Astrocyte of the spinal cord (primary cell): ENCODE results near the gene NAA60.

ENCODE experiments used
- DNase-seq: peaks from one replicate; pipeline ENCODE4 v3.0.0; 2011; ENCODE audit warnings: low read depth, low spot score
- H3K4me3 ChIP-seq: 2 replicates; pipeline ENCODE4 v1.5.1; 2011; ENCODE audit warnings: low read depth, mild to moderate bottlenecking, low read length, moderate library complexity
- CTCF ChIP-seq: IDR thresholded peaks from 2 replicates; pipeline ENCODE4 v1.5.1; 2012; ENCODE audit warnings: low read depth, mild to moderate bottlenecking, low read length, inconsistent platforms
- in situ Hi-C: cut with HindIII; loops from 2 replicates; pipeline ENCODE4 v1.10.0; 2017; ENCODE audit warnings: low sequenced_read_pairs

NAA60 gene

DNA sequence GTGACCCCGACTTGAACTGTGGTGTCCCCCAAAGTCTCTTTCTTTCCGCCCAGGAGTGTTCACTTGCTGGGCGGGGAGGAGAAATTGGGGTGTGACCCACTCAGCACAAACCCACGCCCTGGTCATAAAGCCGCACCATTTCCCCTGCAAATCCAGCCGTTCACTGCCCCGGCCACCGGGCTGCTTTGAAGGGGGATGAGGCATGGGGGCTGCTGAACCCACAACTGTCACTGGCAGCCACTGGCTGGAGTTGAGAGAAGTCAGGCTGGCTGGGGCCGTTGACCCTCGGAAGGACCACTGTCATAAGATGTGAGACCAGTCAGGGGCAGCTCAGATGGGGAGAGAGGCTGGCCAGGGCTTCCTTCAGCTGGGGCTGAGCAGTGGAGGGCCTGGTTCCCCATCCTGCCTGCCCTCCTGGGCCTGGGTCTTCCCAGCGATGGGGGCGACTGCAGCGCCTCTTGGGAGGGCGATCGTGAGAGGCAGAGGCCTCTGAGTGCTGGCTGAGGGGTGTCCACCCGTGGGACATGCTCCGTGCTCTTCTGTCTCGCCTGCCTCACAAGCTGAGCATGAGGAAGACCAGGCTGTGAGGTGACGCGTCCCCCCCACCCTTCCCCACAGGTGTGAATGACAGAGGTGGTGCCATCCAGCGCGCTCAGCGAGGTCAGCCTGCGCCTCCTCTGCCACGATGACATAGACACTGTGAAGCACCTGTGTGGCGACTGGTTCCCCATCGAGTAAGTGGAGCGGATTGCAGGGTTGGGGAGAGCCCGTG is 32.3 kb downstream of the NAA60 start:
- H3K4me3 ChIP-seq, result no peak overlapping the region
- TF ChIP-seq CTCF, result no peak

DNA sequence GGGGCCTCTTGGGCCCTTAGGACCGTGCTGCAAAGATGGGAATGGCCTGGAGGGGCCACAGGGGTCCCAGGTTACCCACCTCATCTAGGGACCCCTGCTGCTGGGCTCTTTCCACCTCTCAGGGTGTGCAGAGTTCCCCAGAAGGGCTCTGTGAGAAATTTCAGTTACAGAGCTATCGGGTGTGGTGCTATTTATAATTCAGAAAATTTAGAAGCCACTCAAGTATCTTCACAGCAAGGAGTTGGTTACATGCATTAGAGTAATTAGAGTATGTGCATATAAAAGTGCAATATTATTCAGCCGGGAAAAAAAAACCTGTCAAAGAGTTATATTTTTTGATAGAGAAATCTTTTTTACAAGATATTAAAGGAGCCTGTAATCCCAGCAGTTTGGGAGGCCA is 32.9 kb downstream of the NAA60 start:
- in situ Hi-C loops, result no loop called here
- DNase-seq, result no peak
- H3K4me3 ChIP-seq, result no peak overlapping the region
- no peak for TF ChIP-seq CTCF

More for the DNA sequence above, 32.3 kb downstream of the NAA60 start:
- in situ Hi-C loops, result no loop called here
- no peak for DNase-seq

DNA sequence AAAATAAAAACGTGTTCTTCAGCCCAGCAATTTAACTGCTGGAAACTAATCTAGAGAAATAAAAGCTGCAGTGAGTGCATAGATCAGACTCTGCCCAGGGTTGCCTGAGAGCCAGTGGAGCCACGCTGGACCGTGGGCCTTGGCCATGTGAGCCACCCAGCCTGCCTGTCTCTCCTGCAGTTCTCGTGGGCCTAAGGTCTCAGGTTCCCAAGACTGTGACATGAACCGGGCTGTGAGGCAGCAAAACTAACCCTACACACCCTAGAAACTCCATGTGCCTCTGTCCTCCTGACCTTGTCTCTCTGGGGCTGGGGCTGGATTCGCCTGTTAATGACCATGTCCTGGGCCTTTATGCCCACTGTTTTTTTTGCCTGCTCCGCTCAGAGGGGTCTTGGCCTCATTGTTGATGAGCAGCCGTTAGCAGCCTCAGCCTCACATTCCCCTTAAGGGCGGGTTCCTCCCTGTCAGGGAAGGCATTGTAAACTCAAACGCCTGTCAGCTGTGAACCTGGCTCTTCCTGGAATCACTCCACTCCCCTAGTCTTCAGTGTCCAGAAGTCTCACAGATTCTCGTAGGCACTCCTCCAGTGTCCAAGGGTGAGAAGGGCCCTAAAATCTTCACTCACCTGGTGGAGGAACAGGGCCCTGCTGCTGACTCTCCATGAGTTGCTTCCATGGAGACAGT is 34.9 kb downstream of the NAA60 start:
- in situ Hi-C loops, result no loop called here
- DNase-seq, result no peak

GRCh38 chr16:3479654-3480216 is 36.3 kb downstream of the NAA60 start:
- TF ChIP-seq CTCF, result no peak
- no peak overlapping the region for H3K4me3 ChIP-seq
- in situ Hi-C loops, result no loop called here
- no peak for DNase-seq

More for the DNA sequence above, 34.9 kb downstream of the NAA60 start:
- H3K4me3 ChIP-seq, result no peak overlapping the region
- no peak for TF ChIP-seq CTCF

GRCh38 chr16:3480901-3481695 is 37.6 kb downstream of the NAA60 start:
- no peak for DNase-seq
- no peak for TF ChIP-seq CTCF
- in situ Hi-C loops, result no loop called here
- no peak overlapping the region for H3K4me3 ChIP-seq
